Endothelial cell of umbilical vein (primary cell): ENCODE results near the gene CEP78.

ENCODE experiments used
- EZH2 ChIP-seq: IDR thresholded peaks from 2 replicates; pipeline ENCODE4 v1.6.1; 2012; ENCODE audit warnings: borderline replicate concordance, low read depth, mild to moderate bottlenecking, moderate library complexity, low read length, inconsistent platforms; ENCODE audit not compliant: severe bottlenecking
- FOS ChIP-seq: IDR thresholded peaks from 2 replicates; pipeline ENCODE4 v1.6.1; 2011; ENCODE audit warnings: mild to moderate bottlenecking, low read length, moderate library complexity, borderline replicate concordance; ENCODE audit not compliant: insufficient read depth
- POLR2A ChIP-seq: IDR thresholded peaks from 2 replicates; pipeline ENCODE4 v1.6.1; 2012; ENCODE audit warnings: low read depth, mild to moderate bottlenecking, control low read depth, low read length
- TF ChIP-seq, protein P1 (sequence below), 2 donors: IDR thresholded peaks; 1 replicate in 1 of 2; 2 replicates in 1 of 2; pipeline ENCODE4 v1.5.1; 2011; ENCODE audit warnings: low read length in 2 of 2, mild to moderate bottlenecking in 2 of 2, moderate library complexity in 2 of 2, control low read depth in 1 of 2, inconsistent platforms in 1 of 2, low read depth in 1 of 2; ENCODE audit not compliant: insufficient read depth in 1 of 2; ENCODE audit errors: extremely low read depth in 1 of 2

DNA sequence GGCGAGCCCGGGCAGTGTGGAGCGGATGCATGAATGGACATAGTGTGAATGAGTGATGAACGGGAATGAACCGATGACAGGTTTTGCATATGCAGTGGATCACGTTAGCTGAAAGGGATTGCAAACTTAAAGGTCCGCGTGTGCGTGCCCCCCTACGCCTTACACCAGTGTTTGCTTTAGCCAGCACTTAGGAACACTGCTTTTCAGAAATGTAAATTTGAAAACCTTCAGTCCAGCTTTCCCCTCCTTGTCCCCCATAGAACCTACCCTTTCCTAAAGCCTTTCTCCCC is 61.7 kb downstream of the CEP78 start:
- TF ChIP-seq, protein P1, sequence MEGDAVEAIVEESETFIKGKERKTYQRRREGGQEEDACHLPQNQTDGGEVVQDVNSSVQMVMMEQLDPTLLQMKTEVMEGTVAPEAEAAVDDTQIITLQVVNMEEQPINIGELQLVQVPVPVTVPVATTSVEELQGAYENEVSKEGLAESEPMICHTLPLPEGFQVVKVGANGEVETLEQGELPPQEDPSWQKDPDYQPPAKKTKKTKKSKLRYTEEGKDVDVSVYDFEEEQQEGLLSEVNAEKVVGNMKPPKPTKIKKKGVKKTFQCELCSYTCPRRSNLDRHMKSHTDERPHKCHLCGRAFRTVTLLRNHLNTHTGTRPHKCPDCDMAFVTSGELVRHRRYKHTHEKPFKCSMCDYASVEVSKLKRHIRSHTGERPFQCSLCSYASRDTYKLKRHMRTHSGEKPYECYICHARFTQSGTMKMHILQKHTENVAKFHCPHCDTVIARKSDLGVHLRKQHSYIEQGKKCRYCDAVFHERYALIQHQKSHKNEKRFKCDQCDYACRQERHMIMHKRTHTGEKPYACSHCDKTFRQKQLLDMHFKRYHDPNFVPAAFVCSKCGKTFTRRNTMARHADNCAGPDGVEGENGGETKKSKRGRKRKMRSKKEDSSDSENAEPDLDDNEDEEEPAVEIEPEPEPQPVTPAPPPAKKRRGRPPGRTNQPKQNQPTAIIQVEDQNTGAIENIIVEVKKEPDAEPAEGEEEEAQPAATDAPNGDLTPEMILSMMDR (IDR thresholded peaks at IDR 0.05; ENCODE audit: extremely low read depth in 1 of 2, insufficient read depth in 1 of 2, low read depth in 1 of 2, low read length in 2 of 2): no peak
- no peak for TF ChIP-seq POLR2A
- no peak for TF ChIP-seq EZH2
- no peak for TF ChIP-seq FOS
